MM.1S (cell line): ENCODE results near the gene GALE.

Experiments
- DNase-seq: peaks from one replicate; pipeline ENCODE4 v3.0.0-alpha.2; 2015
- H2AFZ ChIP-seq: fragments of 300-600 bp; sonication (generic); 2 replicates; pipeline ENCODE4 v1.6.0; 2016; ENCODE audit warnings: antibody characterized with exemption, low read length
- H3F3A ChIP-seq: fragments of 300-600 bp; sonication (generic); 2 replicates; pipeline ENCODE4 v1.6.1; 2016; ENCODE audit warnings: mild to moderate bottlenecking, antibody characterized with exemption, low read length, moderate library complexity, mixed read lengths; ENCODE audit not compliant: insufficient read depth
- H3K27ac ChIP-seq: fragments of 300-600 bp; sonication (generic); 2 replicates; pipeline ENCODE4 v1.5.1; 2016; ENCODE audit warnings: mild to moderate bottlenecking, low read length
- H3K27me3 ChIP-seq: fragments of 300-600 bp; sonication (generic); replicated peaks from 2 replicates; pipeline ENCODE4 v1.6.0; 2016; ENCODE audit warnings: low read length; ENCODE audit not compliant: insufficient read depth
- H3K36me3 ChIP-seq: fragments of 300-600 bp; sonication (generic); replicated peaks from 2 replicates; pipeline ENCODE4 v1.6.1; 2016; ENCODE audit warnings: mild to moderate bottlenecking, low read length, mixed read lengths; ENCODE audit not compliant: insufficient read depth
- H3K4me1 ChIP-seq: fragments of 300-600 bp; sonication (generic); 2 replicates; pipeline ENCODE4 v1.6.1; 2016; ENCODE audit warnings: low read length, mixed read lengths
- H3K4me2 ChIP-seq: fragments of 300-600 bp; sonication (generic); 2 replicates; pipeline ENCODE4 v1.6.0; 2016; ENCODE audit warnings: low read depth, low read length
- H3K4me3 ChIP-seq: fragments of 300-600 bp; sonication (generic); 2 replicates; pipeline ENCODE4 v1.5.1; 2016; ENCODE audit warnings: low read length, mixed read lengths
- H3K79me2 ChIP-seq: fragments of 300-600 bp; sonication (generic); 2 replicates; pipeline ENCODE4 v1.6.1; 2016; ENCODE audit warnings: mixed run types, low read length, mixed read lengths
- H3K9ac ChIP-seq: fragments of 300-600 bp; sonication (generic); 2 replicates; pipeline ENCODE4 v1.6.1; 2016; ENCODE audit warnings: low read length, mixed read lengths
- H3K9me2 ChIP-seq: fragments of 300-600 bp; sonication (generic); replicated peaks from 2 replicates; pipeline ENCODE4 v1.6.1; 2016; ENCODE audit warnings: mild to moderate bottlenecking, low read length, mixed read lengths; ENCODE audit not compliant: insufficient read depth
- H3K9me3 ChIP-seq: fragments of 300-600 bp; sonication (generic); replicated peaks from 2 replicates; pipeline ENCODE4 v1.6.1; 2016; ENCODE audit warnings: mild to moderate bottlenecking, low read length, mixed read lengths; ENCODE audit not compliant: insufficient read depth
- H4K20me1 ChIP-seq: fragments of 300-600 bp; sonication (generic); 2 replicates; pipeline ENCODE4 v1.6.1; 2016; ENCODE audit warnings: mild to moderate bottlenecking, low read length, moderate library complexity, mixed read lengths; ENCODE audit not compliant: insufficient read depth
- CTCF ChIP-seq: fragments of 300-600 bp; sonication (generic); IDR thresholded peaks from 2 replicates; pipeline ENCODE4 v1.5.1; 2016; ENCODE audit warnings: antibody characterized with exemption, low read length, mixed read lengths
- EZH2 ChIP-seq: fragments of 300-600 bp; sonication (generic); optimal IDR thresholded peaks from 2 replicates; pipeline ENCODE3; 2017; ENCODE audit warnings: low read depth, mild to moderate bottlenecking, antibody characterized with exemption, low read length, mixed read lengths
- EZH2phosphoT487 ChIP-seq: fragments of 300-600 bp; sonication (generic); IDR thresholded peaks from 2 replicates; pipeline ENCODE4 v1.6.1; 2018; ENCODE audit warnings: antibody characterized with exemption, low read length

The GALE gene

DNA sequence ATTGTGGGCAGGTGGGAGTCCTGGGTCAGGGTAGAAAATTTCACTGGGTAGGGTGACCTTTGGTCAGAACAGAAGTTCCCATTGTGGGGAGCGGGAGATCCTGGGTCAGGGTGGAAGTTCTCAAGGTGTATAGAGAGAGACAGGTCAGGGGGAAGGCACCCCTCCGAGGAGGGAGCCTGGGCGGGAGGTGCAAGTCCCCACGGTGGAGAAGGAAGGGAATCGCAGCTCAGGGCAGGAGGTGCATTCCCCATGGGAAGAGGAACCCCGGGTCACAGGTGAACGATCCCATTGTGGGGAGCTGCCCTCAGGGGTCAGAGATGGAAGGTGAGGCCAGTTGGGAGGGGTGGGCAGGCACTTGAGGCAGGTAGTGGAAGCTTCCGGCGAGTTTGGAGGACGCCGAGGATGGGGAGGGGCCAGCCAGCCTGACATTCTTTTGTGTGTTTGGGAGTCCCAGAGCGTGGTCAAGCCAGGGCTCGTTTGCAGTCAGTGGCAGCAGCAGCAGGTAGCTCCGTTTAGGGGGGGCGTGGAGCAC is 9.0 kb downstream of the GALE start:
- peaks cover 7% of the 10 kb centered on the region for H3F3A ChIP-seq
- H2AFZ ChIP-seq, result peak overlapping the region; percentile 95
- H3K9me2 ChIP-seq, result no peaks in the 10 kb centered on the region
- peaks cover 33% of the 10 kb centered on the region for H3K79me2 ChIP-seq
- H3K36me3 ChIP-seq, result no peaks in the 10 kb centered on the region
- peak overlapping the region; percentile 91 for H3K4me2 ChIP-seq
- H3K9ac ChIP-seq, result peak overlapping the region; percentile 74
- H3K4me3 ChIP-seq, result peak overlapping the region; percentile 90
- H3K27me3 ChIP-seq, result no peaks in the 10 kb centered on the region
- no peaks in the 10 kb centered on the region for H3K9me3 ChIP-seq
- H3K27ac ChIP-seq, result no peak overlapping the region; the same call in 1 of the 2 replicates
- H3K4me1 ChIP-seq, result peaks cover 7% of the 10 kb centered on the region
- no peak for DNase-seq
- H4K20me1 ChIP-seq, result no peaks in the 10 kb centered on the region
- TF ChIP-seq EZH2phosphoT487 (no peak), CTCF (no peak), EZH2 (no peak)

GRCh38 chr1:23790696-23791515 is 9.6 kb downstream of the GALE start, which contains the start of gene LYPLA2:
Gene LYPLA2 (plus strand): TSS chr1:23791145. CDS start chr1:23792683, 1,538 bp downstream.
- Histone ChIP-seq H4K20me1 (no peaks in the 10 kb centered on the region), H3F3A (peaks cover 7% of the 10 kb centered on the region), H3K9ac (peak within 1 kb of the TSS; percentile 74), H3K4me3 (peak within 1 kb of the TSS; percentile 90), H3K9me2 (no peaks in the 10 kb centered on the region), H3K4me2 (peak within 1 kb of the TSS; percentile 95), H2AFZ (peak within 1 kb of the TSS; percentile 95), H3K4me1 (peaks cover 7% of the 10 kb centered on the region), H3K79me2 (peaks cover 33% of the 10 kb centered on the region), H3K27me3 (no peaks in the 10 kb centered on the region), H3K36me3 (0 out of 2 replicates have a peak, but pooled peaks cover 4% of the 10 kb centered on the region), H3K27ac (peak within 1 kb of the TSS; percentile 12; the same call in 1 of the 2 replicates), H3K9me3 (no peaks in the 10 kb centered on the region)
- no peak for TF ChIP-seq EZH2
- DNase-seq, result peak; percentile 84

GRCh38 chr1:23788695-23789094 is 11.9 kb downstream of the GALE start:
- Histone ChIP-seq H2AFZ (no peak overlapping the region), H4K20me1 (0 out of 2 replicates have a peak, but pooled peaks cover 3% of the 10 kb centered on the region), H3K79me2 (peaks cover 43% of the 10 kb centered on the region), H3K4me2 (no peak overlapping the region), H3K9me2 (no peaks in the 10 kb centered on the region), H3K27me3 (no peaks in the 10 kb centered on the region), H3K4me3 (no peak overlapping the region), H3F3A (peaks cover 7% of the 10 kb centered on the region), H3K9me3 (no peaks in the 10 kb centered on the region), H3K4me1 (peaks cover 7% of the 10 kb centered on the region), H3K27ac (no peak overlapping the region), H3K9ac (no peak overlapping the region), H3K36me3 (peaks cover 8% of the 10 kb centered on the region; the same call in 1 of the 2 replicates)
- no peak for DNase-seq
- TF ChIP-seq EZH2phosphoT487 (no peak), EZH2 (no peak), CTCF (no peak)
